Fibroblast of lung (primary cell): ENCODE data around the gene FBXO31. TPM values are rescaled to one million over a fixed set of nuclear protein-coding genes. Genes with fewer than 3 reads are reported as not detected.
A peak's percentile ranks its signal among the peaks of the same experiment; 100 is the strongest.

Experiments used
- DNase-seq, 2 donors: peaks; one replicate each; pipeline versions ENCODE4 v3.0.0 to v3.0.0-alpha.2; 2010; ENCODE audit warnings: low read depth in 2 of 2
- H2AFZ ChIP-seq: 2 replicates; pipeline ENCODE4 v1.5.1; 2012; ENCODE audit warnings: low read length, control low read depth, inconsistent platforms
- H3K27ac ChIP-seq: 2 replicates; pipeline ENCODE4 v1.5.1; 2011; ENCODE audit warnings: low read length, control low read depth; ENCODE audit not compliant: insufficient read depth
- H3K27me3 ChIP-seq: 2 replicates; pipeline ENCODE4 v1.5.1; 2011; ENCODE audit warnings: mild to moderate bottlenecking, low read length; ENCODE audit not compliant: control insufficient read depth, insufficient read depth
- H3K36me3 ChIP-seq: 2 replicates; pipeline ENCODE4 v1.5.1; 2011; ENCODE audit warnings: low read length; ENCODE audit not compliant: control insufficient read depth, insufficient read depth
- H3K4me1 ChIP-seq: 2 replicates; pipeline ENCODE4 v1.5.1; 2011; ENCODE audit warnings: low read length; ENCODE audit not compliant: control insufficient read depth, insufficient read depth; ENCODE audit errors: extremely low read depth
- H3K4me2 ChIP-seq: 2 replicates; pipeline ENCODE4 v1.5.1; 2011; ENCODE audit warnings: low read length, control low read depth; ENCODE audit not compliant: insufficient read depth; ENCODE audit errors: extremely low read depth
- H3K4me3 ChIP-seq, 4 experiments: fragments of 200-600 bp in 1 of 4; sonication (generic) in 1 of 4; replicated peaks in 1 of 4; 2 replicates each; pipeline ENCODE4 v1.5.1; 2011 to 2016; ENCODE audit warnings: low read length in 4 of 4, low read depth in 3 of 4, mild to moderate bottlenecking in 3 of 4, control low read depth in 2 of 4, inconsistent platforms in 1 of 4, mixed read lengths in 1 of 4; ENCODE audit not compliant: insufficient read depth in 1 of 4; ENCODE audit errors: control extremely low read depth in 1 of 4
- H3K79me2 ChIP-seq: 2 replicates; pipeline ENCODE4 v1.5.1; 2012; ENCODE audit warnings: mild to moderate bottlenecking, low read length, inconsistent platforms; ENCODE audit not compliant: control insufficient read depth, insufficient read depth
- H3K9ac ChIP-seq: 2 replicates; pipeline ENCODE4 v1.5.1; 2011; ENCODE audit warnings: mild to moderate bottlenecking, low read length, control low read depth; ENCODE audit not compliant: insufficient read depth
- H3K9me3 ChIP-seq: 2 replicates; pipeline ENCODE4 v1.5.1; 2012; ENCODE audit warnings: low read depth, low read length; ENCODE audit not compliant: control insufficient read depth, insufficient read depth
- H4K20me1 ChIP-seq: 2 replicates; pipeline ENCODE4 v1.5.1; 2011; ENCODE audit warnings: low read length; ENCODE audit not compliant: control insufficient read depth, insufficient read depth; ENCODE audit errors: extremely low read depth
- CTCF ChIP-seq, 2 donors: IDR thresholded peaks in 1 of 2; conservative IDR thresholded peaks in 1 of 2; 1 replicate in 1 of 2; 2 replicates in 1 of 2; pipeline ENCODE4 v1.5.1; 2011 to 2012; ENCODE audit warnings: low read length in 2 of 2, control low read depth in 1 of 2, inconsistent platforms in 1 of 2, low read depth in 1 of 2, mild to moderate bottlenecking in 1 of 2
- EZH2 ChIP-seq: IDR thresholded peaks from 2 replicates; pipeline ENCODE4 v1.5.1; 2012; ENCODE audit warnings: low read length, control low read depth, mild to moderate bottlenecking; ENCODE audit errors: missing control alignments
- polyA plus RNA-seq, 2 donors: library from polyadenylated mRNA; depleted of rRNA in 1 of 2; stranded (reverse) in 1 of 2; unstranded in 1 of 2; fragments of >200 nt; gene quantifications; 2 replicates each; pipeline ENCODE4 v1.2.1, GENCODE V29; 2011 to 2012; ENCODE audit warnings: missing spikeins in 1 of 2
- total RNA-seq: library from RNA; depleted of rRNA; stranded (reverse); fragments of >200 nt; gene quantifications from 2 replicates; pipeline ENCODE4 v1.2.1, GENCODE V29; 2014

The FBXO31 gene
- total and polyA plus RNA-seq, 2 donors (not counting 1 experiment from before 2014, with no cell fraction given) = 17.6 to 40.3 TPM

- TF ChIP-seq EZH2 = no peak
- TF ChIP-seq CTCF (conservative IDR thresholded peaks at IDR 0.05 in 1 of 2, IDR thresholded peaks at IDR 0.05 in 1 of 2; ENCODE audit: low read depth in 1 of 2, low read length in 2 of 2) = no peak
- peak overlapping the region; percentile 87 for H3K9ac ChIP-seq
- no peaks in the 10 kb centered on the region for H3K9me3 ChIP-seq
- H3K36me3 ChIP-seq = no peaks in the 10 kb centered on the region
- peak overlapping the region; percentile 64 to 98 (median 80) for H3K4me3 ChIP-seq
- H3K79me2 ChIP-seq = peaks cover 16% of the 10 kb centered on the region
- no peaks in the 10 kb centered on the region for H3K27me3 ChIP-seq
- H3K4me1 ChIP-seq = peaks cover 5% of the 10 kb centered on the region
- no peak overlapping the region for H2AFZ ChIP-seq
- H3K4me2 ChIP-seq = peak overlapping the region; percentile 100
- no peaks in the 10 kb centered on the region for H4K20me1 ChIP-seq
- peak overlapping the region; percentile 85 for H3K27ac ChIP-seq
- DNase-seq = peak; percentile 64 to 75
Measured at GRCh38 chr16:87317750-87318644, 65.6 kb downstream of the FBXO31 start.

GRCh38 chr16:87316923-87317749, 66.4 kb downstream of the FBXO31 start, which contains the start of gene C16orf95:
Gene C16orf95 (minus strand): TSS chr16:87317392. CDS start chr16:87317242, 150 bp downstream.
- peak within 1 kb of the TSS; percentile 87 for H3K9ac ChIP-seq
- H4K20me1 ChIP-seq = no peaks in the 10 kb centered on the region
- peak within 1 kb of the TSS; percentile 64 to 98 (median 80) for H3K4me3 ChIP-seq
- no peak for TF ChIP-seq EZH2
- TF ChIP-seq CTCF (conservative IDR thresholded peaks at IDR 0.05 in 1 of 2, IDR thresholded peaks at IDR 0.05 in 1 of 2; ENCODE audit: low read depth in 1 of 2, low read length in 2 of 2) = peak; percentile 53 to 69
- H3K27me3 ChIP-seq = no peaks in the 10 kb centered on the region
- no peaks in the 10 kb centered on the region for H3K9me3 ChIP-seq
- peaks cover 16% of the 10 kb centered on the region for H3K79me2 ChIP-seq
- peak within 1 kb of the TSS; percentile 100 for H3K4me2 ChIP-seq
- peaks cover 5% of the 10 kb centered on the region for H3K4me1 ChIP-seq
- H3K36me3 ChIP-seq = no peaks in the 10 kb centered on the region
- H2AFZ ChIP-seq = peak within 1 kb of the TSS; percentile 74
- H3K27ac ChIP-seq = peak within 1 kb of the TSS; percentile 85
- peak; percentile 93 to 96 for DNase-seq

- Histone ChIP-seq H3K4me1 (peaks cover 5% of the 10 kb centered on the region), H4K20me1 (no peaks in the 10 kb centered on the region), H3K27me3 (no peaks in the 10 kb centered on the region), H3K4me2 (peak overlapping the region; percentile 55), H3K27ac (peak overlapping the region; percentile 85), H3K36me3 (no peaks in the 10 kb centered on the region), H3K9ac (peak overlapping the region; percentile 87), H3K79me2 (peaks cover 16% of the 10 kb centered on the region), H2AFZ (peak overlapping the region; percentile 74), H3K9me3 (no peaks in the 10 kb centered on the region), H3K4me3 (peak overlapping the region; percentile 64 to 98 (median 80))
- TF ChIP-seq CTCF (conservative IDR thresholded peaks at IDR 0.05 in 1 of 2, IDR thresholded peaks at IDR 0.05 in 1 of 2; ENCODE audit: low read depth in 1 of 2, low read length in 2 of 2) (no peak), EZH2 (no peak)
- DNase-seq = no peak
Measured at GRCh38 chr16:87316450-87316922, 67.1 kb downstream of the FBXO31 start.
